Measurements from ENCODE around the gene DENND1B. TPM values are rescaled to one million over a fixed set of nuclear protein-coding genes. Genes with fewer than 3 reads are reported as not detected.

Gene DENND1B
- total and polyA plus RNA-seq, 2 of the 8 experiments (the other 6 are each of a cell fraction or from before 2014, with no cell fraction given): 0.74 to 3.3 TPM

GRCh38 chr1:197595304-197595904 lies 179.9 kb downstream of the DENND1B start:
- Histone ChIP-seq H3K23ac (ENCODE audit: insufficient read length) (no peak overlapping the region), H2AK5ac (ENCODE audit: low read depth, low read length) (no peak overlapping the region), H4K8ac (ENCODE audit: extremely low read depth, insufficient read depth, low read length) (no peak overlapping the region), H3K79me2 (ENCODE audit: control insufficient read depth in 1 of 2, insufficient read depth in 2 of 2, low read length in 2 of 2) (no peaks in the 10 kb centered on the region), H3K4me1 (replicated peaks in 1 of 4; ENCODE audit: control insufficient read depth in 3 of 4, insufficient read depth in 4 of 4, low read length in 3 of 4) (no peaks in the 10 kb centered on the region; a peak in 1 of 7 replicates), H3K9me3 (ENCODE audit: insufficient read depth in 2 of 2, low read depth in 1 of 2, low read length in 1 of 2) (no peaks in the 10 kb centered on the region), H3K9ac (replicated peaks in 1 of 4; ENCODE audit: extremely low read depth in 1 of 4, low read depth in 3 of 4, low read length in 3 of 4) (no peak overlapping the region), H3K4ac (replicated peaks; ENCODE audit: insufficient read length, low read depth, low read length) (no peak overlapping the region), H4K5ac (ENCODE audit: insufficient read length, low read depth, low read length) (no peak overlapping the region), H2BK20ac (ENCODE audit: low read length) (no peak overlapping the region), H3K23me2 (ENCODE audit: low read depth, low read length) (no peaks in the 10 kb centered on the region), H2BK15ac (ENCODE audit: low read length) (no peak overlapping the region), H3K4me2 (ENCODE audit: insufficient read depth in 1 of 2, low read depth in 2 of 2, low read length in 2 of 2) (peak overlapping the region in 1 of 2 experiments; percentile 8; a peak in 1 of 4 replicates), H3K56ac (replicated peaks; ENCODE audit: insufficient read length, low read depth, low read length) (no peak overlapping the region), H3K27me3 (replicated peaks in 1 of 4; ENCODE audit: control insufficient read depth in 3 of 4, extremely low read depth in 1 of 4, insufficient read depth in 3 of 4, low read length in 3 of 4) (no peaks in the 10 kb centered on the region), H3K18ac (ENCODE audit: extremely low read depth, low read length) (no peak overlapping the region), H3K79me1 (ENCODE audit: low read depth, low read length) (no peaks in the 10 kb centered on the region), H2AFZ (ENCODE audit: low read length) (no peak overlapping the region), H3K27ac (ENCODE audit: low read depth, low read length) (no peak overlapping the region), H3K36me3 (ENCODE audit: control insufficient read depth in 2 of 4, insufficient read depth in 4 of 4, low read length in 3 of 4) (no peaks in the 10 kb centered on the region), H3K14ac (ENCODE audit: insufficient read length) (no peak overlapping the region), H2BK5ac (ENCODE audit: low read depth, low read length) (no peak overlapping the region), H3K4me3 (ENCODE audit: extremely low read depth in 1 of 4, insufficient read depth in 2 of 4, low read depth in 3 of 4, low read length in 4 of 4) (no peak overlapping the region), H4K91ac (replicated peaks; ENCODE audit: insufficient read length, low read length) (no peak overlapping the region), H4K20me1 (replicated peaks in 1 of 2; ENCODE audit: control insufficient read depth in 1 of 2, insufficient read depth in 2 of 2, low read length in 2 of 2) (no peaks in the 10 kb centered on the region), H2BK120ac (replicated peaks; ENCODE audit: low read depth, low read length) (no peak overlapping the region), H2BK12ac (ENCODE audit: low read depth, low read length) (no peak overlapping the region)
- FAIRE-seq: no peak
- 35% methylated on average over 5 of the region's 5 CpGs; no CpG with 5 or more reads in 1 of the 2 experiments for WGBS, 2 experiments (ENCODE audit: extremely low coverage in 1 of 2, insufficient coverage in 1 of 2, insufficient read length in 1 of 2, insufficient replicate concordance in 2 of 2, low coverage in 1 of 2, low lambda C conversion rate in 2 of 2, missing lambda C conversion rate in 1 of 2)
- TF ChIP-seq TAF7 (optimal IDR thresholded peaks at IDR 0.05; ENCODE audit: borderline replicate concordance, low read depth, low read length): no peak
- ChIA-PET CTCF (ENCODE audit: partially characterized antibody) (interaction anchor here (1.0 kb wide), 1 partner anchor 73 kb away, joined by 3 read pairs; no protein-coding TSS in a partner anchor), POLR2A (ENCODE audit: partially characterized antibody) (no interaction called here)
- no peak for DNase-seq (ENCODE audit: low read depth in 1 of 2, low spot score in 2 of 2)

Measured in H1 (cell line).